ENCODE results near the gene COL2A1. TPM values are rescaled to one million over a fixed set of nuclear protein-coding genes. Genes with fewer than 3 reads are reported as not detected.
A peak's percentile ranks its signal among the peaks of the same experiment; 100 is the strongest.

The COL2A1 gene
- total and polyA plus RNA-seq, 2 donors from 2014 or later: not detected

- H3K4me1 ChIP-seq (ENCODE audit: control insufficient read depth in 2 of 3, insufficient read depth in 2 of 3, low read depth in 1 of 3, low read length in 3 of 3): no peaks in the 10 kb centered on the region
- TF ChIP-seq CTCF (IDR thresholded peaks at IDR 0.05; ENCODE audit: borderline replicate concordance, extremely low read depth, insufficient read depth): no peak
- FAIRE-seq (no peak), DNase-seq (no peak)
- no peaks in the 10 kb centered on the region for H3K9me3 ChIP-seq (ENCODE audit: control insufficient read depth in 2 of 3, insufficient read depth in 1 of 3, low read length in 3 of 3)
- no peaks in the 10 kb centered on the region for H3K27me3 ChIP-seq (ENCODE audit: control insufficient read depth, insufficient read depth, low read length)
- no peak overlapping the region for H3K27ac ChIP-seq (ENCODE audit: low read depth in 2 of 2, low read length in 2 of 2)
- no peak overlapping the region for H3K9ac ChIP-seq (ENCODE audit: low read length in 3 of 3)
- H3K36me3 ChIP-seq (ENCODE audit: control insufficient read depth in 2 of 3, insufficient read depth in 3 of 3, low read length in 3 of 3): no peaks in the 10 kb centered on the region
- intact Hi-C loops (cut with DNase I): no loop called here
- no peak overlapping the region for H3K4me3 ChIP-seq (ENCODE audit: low read length in 3 of 3)
Measured at GRCh38 chr12:48025281-48025680, 21.0 kb upstream of the COL2A1 start.

DNA sequence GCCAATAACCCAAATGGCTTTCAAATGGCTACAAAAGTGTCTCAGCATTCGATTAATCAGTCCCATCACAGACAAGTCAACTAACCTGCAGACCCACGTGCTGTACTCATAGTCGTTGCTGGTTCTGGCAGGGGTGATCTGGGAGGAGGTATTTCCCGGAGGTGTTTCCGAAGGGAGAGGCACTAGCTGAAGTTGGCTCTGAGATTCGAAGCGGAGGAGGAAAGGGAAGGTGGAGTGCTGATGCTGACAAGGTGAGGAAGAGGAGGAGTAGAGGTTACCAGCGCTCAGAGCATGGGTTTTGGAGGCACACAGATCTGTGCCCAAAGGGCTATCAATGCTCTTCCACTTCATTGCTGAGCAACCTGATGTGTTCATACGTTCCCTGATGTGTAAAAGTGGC is 20.5 kb upstream of the COL2A1 start:
- Histone ChIP-seq H3K27ac (ENCODE audit: low read depth in 2 of 2, low read length in 2 of 2) (no peak overlapping the region), H3K36me3 (ENCODE audit: control insufficient read depth in 2 of 3, insufficient read depth in 3 of 3, low read length in 3 of 3) (no peaks in the 10 kb centered on the region), H3K4me1 (ENCODE audit: control insufficient read depth in 2 of 3, insufficient read depth in 2 of 3, low read depth in 1 of 3, low read length in 3 of 3) (no peaks in the 10 kb centered on the region), H3K9ac (ENCODE audit: low read length in 3 of 3) (no peak overlapping the region), H3K4me3 (ENCODE audit: low read length in 3 of 3) (no peak overlapping the region), H3K9me3 (ENCODE audit: control insufficient read depth in 2 of 3, insufficient read depth in 1 of 3, low read length in 3 of 3) (no peaks in the 10 kb centered on the region), H3K27me3 (ENCODE audit: control insufficient read depth, insufficient read depth, low read length) (no peaks in the 10 kb centered on the region)
- intact Hi-C loops (cut with DNase I): no loop called here
- DNase-seq (no peak), FAIRE-seq (no peak)
- TF ChIP-seq CTCF (IDR thresholded peaks at IDR 0.05; ENCODE audit: borderline replicate concordance, extremely low read depth, insufficient read depth): no peak

DNA sequence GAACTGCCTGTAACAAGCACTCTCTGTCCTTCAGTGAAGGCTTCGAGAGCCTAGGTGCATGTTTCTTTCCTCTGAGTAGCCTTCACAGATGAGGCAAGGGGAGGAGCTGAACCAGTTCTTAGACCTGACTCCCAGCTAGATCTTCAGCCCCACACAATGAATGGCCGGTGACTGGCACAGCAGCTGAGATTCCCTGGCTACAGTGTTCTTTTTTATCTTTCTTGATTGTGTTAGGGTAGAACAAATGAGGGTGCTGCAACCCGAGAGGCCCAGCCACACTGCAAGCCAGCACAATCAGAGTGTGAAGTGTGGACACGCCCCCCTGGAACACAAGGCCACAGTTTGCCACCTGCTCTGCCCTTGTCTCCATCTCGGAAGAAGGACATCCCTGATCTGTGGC is 19.1 kb upstream of the COL2A1 start:
- no peaks in the 10 kb centered on the region for H3K4me1 ChIP-seq (ENCODE audit: control insufficient read depth in 2 of 3, insufficient read depth in 2 of 3, low read depth in 1 of 3, low read length in 3 of 3)
- TF ChIP-seq CTCF (IDR thresholded peaks at IDR 0.05; ENCODE audit: borderline replicate concordance, extremely low read depth, insufficient read depth): no peak
- no peak for FAIRE-seq
- no peaks in the 10 kb centered on the region for H3K9me3 ChIP-seq (ENCODE audit: control insufficient read depth in 2 of 3, insufficient read depth in 1 of 3, low read length in 3 of 3)
- H3K9ac ChIP-seq (ENCODE audit: low read length in 3 of 3): no peak overlapping the region
- intact Hi-C loops (cut with DNase I): no loop called here
- H3K27ac ChIP-seq (ENCODE audit: low read depth in 2 of 2, low read length in 2 of 2): no peak overlapping the region
- no peak overlapping the region for H3K4me3 ChIP-seq (ENCODE audit: low read length in 3 of 3)
- peak in 3 of 5 donors; percentile 52 to 65 (median 62) for DNase-seq
- H3K36me3 ChIP-seq (ENCODE audit: control insufficient read depth in 2 of 3, insufficient read depth in 3 of 3, low read length in 3 of 3): no peaks in the 10 kb centered on the region
- no peaks in the 10 kb centered on the region for H3K27me3 ChIP-seq (ENCODE audit: control insufficient read depth, insufficient read depth, low read length)

- no peak overlapping the region for H3K4me3 ChIP-seq (ENCODE audit: low read length in 3 of 3)
- DNase-seq (no peak), FAIRE-seq (no peak)
- no peaks in the 10 kb centered on the region for H3K9me3 ChIP-seq (ENCODE audit: control insufficient read depth in 2 of 3, insufficient read depth in 1 of 3, low read length in 3 of 3)
- no peaks in the 10 kb centered on the region for H3K27me3 ChIP-seq (ENCODE audit: control insufficient read depth, insufficient read depth, low read length)
- H3K36me3 ChIP-seq (ENCODE audit: control insufficient read depth in 2 of 3, insufficient read depth in 3 of 3, low read length in 3 of 3): no peaks in the 10 kb centered on the region
- H3K9ac ChIP-seq (ENCODE audit: low read length in 3 of 3): no peak overlapping the region
- no peaks in the 10 kb centered on the region for H3K4me1 ChIP-seq (ENCODE audit: control insufficient read depth in 2 of 3, insufficient read depth in 2 of 3, low read depth in 1 of 3, low read length in 3 of 3)
- H3K27ac ChIP-seq (ENCODE audit: low read depth in 2 of 2, low read length in 2 of 2): no peak overlapping the region
- intact Hi-C loops (cut with DNase I): no loop called here
- TF ChIP-seq CTCF (IDR thresholded peaks at IDR 0.05; ENCODE audit: borderline replicate concordance, extremely low read depth, insufficient read depth): no peak
Measured at GRCh38 chr12:48022676-48023385, 18.6 kb upstream of the COL2A1 start.
